Measurements from ENCODE around the gene H3-3A. TPM values are rescaled to one million over a fixed set of nuclear protein-coding genes. Genes with fewer than 3 reads are reported as not detected.

Gene H3-3A
- total and polyA plus RNA-seq, 10 of the 15 experiments (the other 5 are each of a cell fraction or from before 2014, with no cell fraction given): 215 to 486 (median 393) TPM

DNA sequence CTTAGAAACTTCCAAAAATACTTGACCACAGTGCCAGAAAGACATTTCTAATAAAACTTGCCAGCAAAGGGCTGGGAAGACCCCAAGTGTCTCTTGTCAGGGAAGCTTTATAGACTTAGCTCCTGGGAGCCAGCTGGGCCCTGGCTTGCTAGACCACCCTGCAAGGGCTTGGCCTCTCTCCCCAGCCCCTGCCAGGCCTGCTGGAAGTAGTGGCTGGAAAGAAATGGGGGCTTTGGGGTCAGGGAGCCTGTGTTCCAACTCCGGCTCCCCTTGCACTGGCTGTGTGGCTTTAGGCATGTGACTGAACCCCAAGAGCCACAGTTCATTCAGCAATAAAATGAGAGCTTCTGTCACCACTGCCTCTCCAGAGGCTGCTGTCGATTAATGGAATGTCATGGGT lies 31.1 kb downstream of the H3-3A start (continued):
- TF ChIP-seq RB1 (IDR thresholded peaks at IDR 0.05; ENCODE audit: borderline replicate concordance) (no peak), NRF1 (conservative IDR thresholded peaks at IDR 0.05; ENCODE audit: low read depth, low read length) (no peak), FOS (IDR thresholded peaks at IDR 0.05; ENCODE audit: borderline replicate concordance, extremely low read depth, insufficient read length) (no peak), ZBED1 (IDR thresholded peaks at IDR 0.05; ENCODE audit: borderline replicate concordance) (no peak), E4F1 (IDR thresholded peaks at IDR 0.05; ENCODE audit: borderline replicate concordance, partially characterized antibody) (no peak)
- TF ChIP-seq, protein P1, sequence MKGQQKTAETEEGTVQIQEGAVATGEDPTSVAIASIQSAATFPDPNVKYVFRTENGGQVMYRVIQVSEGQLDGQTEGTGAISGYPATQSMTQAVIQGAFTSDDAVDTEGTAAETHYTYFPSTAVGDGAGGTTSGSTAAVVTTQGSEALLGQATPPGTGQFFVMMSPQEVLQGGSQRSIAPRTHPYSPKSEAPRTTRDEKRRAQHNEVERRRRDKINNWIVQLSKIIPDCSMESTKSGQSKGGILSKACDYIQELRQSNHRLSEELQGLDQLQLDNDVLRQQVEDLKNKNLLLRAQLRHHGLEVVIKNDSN (IDR thresholded peaks at IDR 0.05; ENCODE audit: borderline replicate concordance, extremely low read length, insufficient read depth, low read depth, low read length): no peak

DNA sequence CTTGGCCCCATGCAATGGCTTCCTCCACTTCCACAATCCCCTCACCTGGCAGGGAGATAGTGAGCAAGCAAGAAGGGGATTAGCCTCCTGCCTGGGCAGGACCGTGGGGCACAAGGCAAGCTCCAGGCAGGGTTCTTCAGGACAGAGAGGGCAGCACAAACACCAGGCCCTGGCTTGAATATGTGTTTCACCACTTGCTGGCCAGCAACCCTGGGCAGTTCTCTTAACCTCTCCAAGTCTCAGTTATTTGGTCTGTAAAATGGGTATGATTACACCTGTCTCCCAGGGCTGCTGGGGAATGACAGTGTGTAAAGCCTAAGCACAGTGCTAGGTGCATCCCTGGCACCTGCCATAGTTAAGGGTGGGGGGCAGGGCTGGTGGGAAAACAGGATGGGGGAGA lies 31.9 kb downstream of the H3-3A start:
- H3K4me3 ChIP-seq: no peak overlapping the region
- WGBS (ENCODE audit: insufficient coverage, insufficient replicate concordance, low lambda C conversion rate, missing lambda C conversion rate): 0% methylated on average over 1 of the region's 1 CpG
- no peaks in the 10 kb centered on the region for H3K79me2 ChIP-seq (ENCODE audit: control insufficient read depth, insufficient read depth, low read length)
- no peaks in the 10 kb centered on the region for H3K27me3 ChIP-seq (replicated peaks in 1 of 2; ENCODE audit: control insufficient read depth in 2 of 2, insufficient read depth in 2 of 2, low read length in 1 of 2)
- DNase-seq (ENCODE audit: low read depth, low spot score) (no peak), FAIRE-seq (no peak), ATAC-seq (no peak)
- H3K4me1 ChIP-seq (ENCODE audit: control insufficient read depth, insufficient read depth, low read length): no peaks in the 10 kb centered on the region
- ChIA-PET POLR2A (interaction anchor here (0.7 kb wide), 1 partner anchor 13 kb away, joined by 6 read pairs; no protein-coding TSS in a partner anchor), CTCF (interaction anchor here (0.6 to 2.1 kb wide), 2 partner anchors 29 to 647 kb away, joined by 3 to 14 read pairs; no protein-coding TSS in a partner anchor), SMC1A (ENCODE audit: uncharacterized antibody, unreplicated experiment) (interaction anchor here (1.1 to 1.7 kb wide), 3 partner anchors 11 to 17 kb away, joined by 3 to 5 read pairs (median 4); no protein-coding TSS in a partner anchor), RAD21 (ENCODE audit: unreplicated experiment) (no interaction called here)
- no peaks in the 10 kb centered on the region for H3K36me3 ChIP-seq (ENCODE audit: control insufficient read depth in 2 of 2, insufficient read depth in 2 of 2, low read length in 1 of 2)
- H3K4me2 ChIP-seq (ENCODE audit: control insufficient read depth, insufficient read depth): no peak overlapping the region
- H3K27ac ChIP-seq (ENCODE audit: control insufficient read depth, insufficient read depth): no peak overlapping the region
- intact Hi-C loops (cut with micrococcal nuclease; ENCODE audit: unreplicated experiment): no loop called here
- no peak overlapping the region for H3K9ac ChIP-seq (ENCODE audit: control insufficient read depth, insufficient read depth, low read length)
- H2AFZ ChIP-seq (ENCODE audit: control insufficient read depth, low read depth, low read length): no peak overlapping the region
- no peaks in the 10 kb centered on the region for H4K20me1 ChIP-seq (ENCODE audit: control insufficient read depth, insufficient read depth)
- H3K9me3 ChIP-seq (replicated peaks; ENCODE audit: control insufficient read depth, insufficient read depth, low read length): no peaks in the 10 kb centered on the region
- no TSS peak for BruUV-seq (replicated peaks)
- in situ Hi-C loops (cut with MboI): no loop called here
- TF ChIP-seq CEBPB (IDR thresholded peaks at IDR 0.05; ENCODE audit: borderline replicate concordance in 1 of 2, low read depth in 2 of 2, low read length in 2 of 2) (no peak), TAF1 (IDR thresholded peaks at IDR 0.05; ENCODE audit: borderline replicate concordance, low read depth, low read length) (no peak), CREB1 (IDR thresholded peaks at IDR 0.05; ENCODE audit: low read depth) (no peak), MEF2B (IDR thresholded peaks at IDR 0.05; ENCODE audit: partially characterized antibody, poor library complexity, severe bottlenecking) (no peak), ZZZ3 (IDR thresholded peaks at IDR 0.05; ENCODE audit: control insufficient read depth, insufficient read length, low read depth) (no peak), IRF5 (IDR thresholded peaks at IDR 0.05; ENCODE audit: borderline replicate concordance) (no peak), EZH2 (IDR thresholded peaks at IDR 0.05; ENCODE audit: borderline replicate concordance, control insufficient read depth, low read depth, low read length) (no peak), EGR1 (IDR thresholded peaks at IDR 0.05; ENCODE audit: borderline replicate concordance in 1 of 2, low read depth in 2 of 2, low read length in 2 of 2) (no peak), IKZF2 (IDR thresholded peaks at IDR 0.05) (no peak), NR2C1 (IDR thresholded peaks at IDR 0.05) (no peak)
- TF ChIP-seq, protein P2, sequence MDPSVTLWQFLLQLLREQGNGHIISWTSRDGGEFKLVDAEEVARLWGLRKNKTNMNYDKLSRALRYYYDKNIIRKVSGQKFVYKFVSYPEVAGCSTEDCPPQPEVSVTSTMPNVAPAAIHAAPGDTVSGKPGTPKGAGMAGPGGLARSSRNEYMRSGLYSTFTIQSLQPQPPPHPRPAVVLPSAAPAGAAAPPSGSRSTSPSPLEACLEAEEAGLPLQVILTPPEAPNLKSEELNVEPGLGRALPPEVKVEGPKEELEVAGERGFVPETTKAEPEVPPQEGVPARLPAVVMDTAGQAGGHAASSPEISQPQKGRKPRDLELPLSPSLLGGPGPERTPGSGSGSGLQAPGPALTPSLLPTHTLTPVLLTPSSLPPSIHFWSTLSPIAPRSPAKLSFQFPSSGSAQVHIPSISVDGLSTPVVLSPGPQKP (IDR thresholded peaks at IDR 0.05; ENCODE audit: low read depth, low read length): no peak

Data from GM12878 (cell line).